Hematopoietic multipotent progenitor cell treated with erythropoietin and hydrocortisone succinate and interleukin-3 and kit ligand, for 8 days (in vitro differentiated cells): ENCODE data around the gene SERPINB2.

Experiments
- DNase-seq: peaks from one replicate; pipeline ENCODE4 v3.0.0-alpha.2; 2015

SERPINB2 gene, protein sequence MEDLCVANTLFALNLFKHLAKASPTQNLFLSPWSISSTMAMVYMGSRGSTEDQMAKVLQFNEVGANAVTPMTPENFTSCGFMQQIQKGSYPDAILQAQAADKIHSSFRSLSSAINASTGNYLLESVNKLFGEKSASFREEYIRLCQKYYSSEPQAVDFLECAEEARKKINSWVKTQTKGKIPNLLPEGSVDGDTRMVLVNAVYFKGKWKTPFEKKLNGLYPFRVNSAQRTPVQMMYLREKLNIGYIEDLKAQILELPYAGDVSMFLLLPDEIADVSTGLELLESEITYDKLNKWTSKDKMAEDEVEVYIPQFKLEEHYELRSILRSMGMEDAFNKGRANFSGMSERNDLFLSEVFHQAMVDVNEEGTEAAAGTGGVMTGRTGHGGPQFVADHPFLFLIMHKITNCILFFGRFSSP

DNA sequence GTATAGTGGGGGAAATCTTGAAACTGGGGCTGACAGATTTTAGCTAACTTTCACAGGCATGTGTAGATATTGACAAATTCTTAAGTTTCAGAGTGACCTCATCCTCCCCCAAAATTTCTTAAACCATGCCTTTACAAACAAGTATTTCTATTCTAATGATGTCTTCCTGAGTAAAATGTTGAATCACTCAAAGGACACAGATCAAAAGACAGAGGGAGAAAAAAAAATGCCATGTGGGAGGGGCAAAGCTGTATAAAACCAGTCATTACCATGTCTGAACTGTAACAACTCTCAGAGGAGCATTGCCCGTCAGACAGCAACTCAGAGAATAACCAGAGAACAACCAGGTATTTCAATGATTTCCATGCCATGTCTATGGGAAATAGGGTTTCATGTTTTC lies at the start of gene SERPINB2:
SERPINB2 (plus strand) TSS at position 282 of the 400 bp plus-strand sequence. CDS start 3,740 bp downstream, outside the sequence.
- DNase-seq = no peak

DNA sequence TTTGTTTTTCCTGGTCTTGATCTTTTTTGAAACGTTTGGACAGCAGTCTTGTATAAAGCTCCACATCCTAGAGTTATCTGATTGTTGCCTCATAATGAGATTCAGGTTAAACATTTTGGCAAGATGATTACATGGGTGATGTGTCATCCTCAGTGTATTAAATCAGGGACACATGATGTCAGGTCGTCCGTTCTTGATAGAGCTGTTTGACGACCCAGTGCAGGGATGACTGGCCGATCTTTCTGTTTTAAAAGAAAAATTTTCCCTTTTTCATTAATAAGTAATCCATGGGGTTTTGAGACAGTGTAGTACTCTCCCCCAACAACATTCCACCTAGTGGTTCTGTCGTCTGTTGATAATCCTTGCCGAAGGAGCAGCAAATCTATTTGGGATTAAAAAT lies 44.5 kb upstream of the SERPINB2 start:
- no peak for DNase-seq

DNA sequence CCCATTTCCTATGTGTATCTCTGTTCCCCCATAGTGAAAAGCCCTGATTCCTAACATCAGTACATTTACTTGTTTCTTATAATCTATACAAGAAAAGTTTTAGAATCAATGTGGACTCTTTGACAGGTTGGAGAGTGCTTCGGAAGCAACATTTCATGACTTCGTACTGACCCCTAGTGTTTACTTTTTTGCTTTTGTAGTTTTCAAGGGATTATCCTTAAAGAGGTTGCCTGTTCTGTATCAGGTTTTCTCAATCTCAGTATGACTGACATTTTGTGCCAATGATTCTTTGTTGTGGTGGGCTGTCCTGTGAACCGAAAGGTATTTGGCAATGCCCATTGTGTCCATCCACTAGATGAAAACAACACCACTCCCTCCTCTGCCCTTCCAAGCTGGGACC lies 43.3 kb upstream of the SERPINB2 start:
- DNase-seq = peak; percentile 31

DNA sequence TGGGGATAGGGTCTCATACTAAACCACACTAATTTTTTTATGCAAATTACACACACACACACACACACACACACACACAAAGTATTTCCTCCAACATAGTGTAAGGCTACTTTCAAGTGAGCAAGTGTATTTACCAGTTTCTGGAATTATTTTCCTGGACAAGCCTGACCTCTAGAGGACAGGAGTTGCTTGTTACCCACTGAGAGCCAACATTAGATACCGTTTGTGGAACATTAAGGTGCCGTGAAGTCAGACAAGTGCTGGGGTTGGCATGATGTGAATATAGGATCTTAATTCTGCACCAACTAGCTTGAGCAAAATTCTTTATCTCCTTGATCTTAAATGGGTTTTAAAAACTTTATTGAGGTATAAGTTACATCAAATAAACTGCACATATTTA lies 39.3 kb upstream of the SERPINB2 start:
- DNase-seq = peak; percentile 70

DNA sequence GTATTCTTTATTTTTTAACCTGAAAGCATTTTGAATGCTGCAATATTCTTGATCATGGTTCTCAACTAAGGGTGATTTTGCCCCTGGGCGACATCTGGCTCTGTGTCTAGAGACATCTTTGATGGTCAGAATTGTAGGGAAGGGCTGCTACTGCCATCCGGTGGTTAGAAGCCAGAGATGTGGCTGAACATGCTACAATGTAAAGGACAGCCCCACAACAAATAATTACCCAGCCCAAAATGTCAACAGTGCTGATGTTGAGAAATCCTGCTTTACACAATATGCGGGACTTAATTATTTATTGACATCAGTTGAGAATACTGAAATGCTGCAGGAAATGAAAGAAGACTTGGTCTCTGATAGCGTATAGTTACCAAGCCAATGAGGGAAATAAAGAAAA lies 37.5 kb upstream of the SERPINB2 start:
- DNase-seq = peak; percentile 34

DNA sequence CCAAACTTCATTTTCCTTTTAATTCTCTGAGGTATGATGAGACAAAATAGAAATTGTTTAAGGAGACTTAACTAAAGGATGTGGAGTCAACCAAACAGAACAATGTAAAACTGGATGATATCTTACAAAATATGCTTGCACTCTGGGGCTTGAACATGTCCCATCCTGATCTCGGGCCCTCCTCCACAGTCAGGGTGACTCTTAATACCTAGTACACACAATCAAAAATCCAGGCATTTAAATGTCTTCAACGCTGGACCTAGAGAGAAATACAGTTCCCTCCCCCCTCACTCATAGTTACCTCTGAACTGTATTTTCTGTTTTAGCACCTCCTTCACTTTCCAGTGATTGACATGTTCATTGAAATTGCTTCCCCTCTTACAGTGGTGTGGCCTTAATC lies 36.9 kb upstream of the SERPINB2 start:
- DNase-seq = no peak

DNA sequence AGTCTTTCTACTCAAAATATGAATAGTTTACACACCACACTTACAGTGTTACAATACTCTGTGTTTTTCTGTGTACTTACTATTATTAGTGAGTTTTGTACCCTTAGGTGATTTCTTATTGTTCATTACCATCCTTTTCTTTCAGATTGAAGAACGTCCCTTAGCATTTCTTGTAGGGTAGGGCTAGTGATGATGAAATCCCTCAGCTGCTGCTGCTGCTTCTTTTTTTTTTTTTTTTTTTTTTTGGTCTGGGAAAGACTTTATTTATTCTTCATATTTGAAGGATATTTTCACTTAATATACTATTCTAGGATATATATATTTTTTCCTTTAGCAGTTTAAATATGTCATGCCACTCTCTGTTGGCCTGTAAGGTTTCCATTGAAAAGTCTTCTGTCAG lies 29.0 kb upstream of the SERPINB2 start:
- DNase-seq = no peak

DNA sequence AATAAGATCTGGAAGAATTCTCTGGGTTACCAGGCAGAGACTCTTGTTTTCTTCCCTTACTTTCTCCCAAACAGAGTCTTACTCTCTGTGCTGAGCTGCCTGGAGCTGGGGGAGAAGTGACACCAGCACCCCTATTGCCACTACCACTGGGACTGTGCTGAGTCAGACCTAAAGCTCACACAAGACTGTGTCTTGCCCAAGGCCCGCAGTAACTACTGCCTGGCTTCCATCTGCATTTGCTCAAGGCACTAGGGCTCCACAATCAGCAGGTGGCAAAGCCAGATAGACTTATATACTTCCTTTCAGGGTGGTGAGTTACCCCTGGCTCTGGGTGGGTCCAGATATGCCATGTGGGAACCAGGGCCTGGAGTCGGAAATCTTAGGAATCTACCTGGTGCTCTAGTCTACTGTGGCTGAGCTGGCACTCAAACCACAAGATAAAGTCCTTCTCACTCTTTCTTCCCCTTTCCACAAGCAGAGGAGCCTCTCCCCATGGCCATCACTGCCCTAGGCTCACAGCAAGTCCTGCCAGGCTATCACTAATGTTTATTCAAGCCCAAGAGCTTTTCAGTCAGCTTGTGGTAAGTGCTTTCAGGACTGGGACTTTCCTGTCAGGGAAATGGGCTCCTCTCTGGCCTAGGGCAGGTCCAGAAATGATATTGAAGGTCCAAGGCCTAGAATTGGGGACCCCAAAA lies 27.6 kb upstream of the SERPINB2 start:
- no peak for DNase-seq

DNA sequence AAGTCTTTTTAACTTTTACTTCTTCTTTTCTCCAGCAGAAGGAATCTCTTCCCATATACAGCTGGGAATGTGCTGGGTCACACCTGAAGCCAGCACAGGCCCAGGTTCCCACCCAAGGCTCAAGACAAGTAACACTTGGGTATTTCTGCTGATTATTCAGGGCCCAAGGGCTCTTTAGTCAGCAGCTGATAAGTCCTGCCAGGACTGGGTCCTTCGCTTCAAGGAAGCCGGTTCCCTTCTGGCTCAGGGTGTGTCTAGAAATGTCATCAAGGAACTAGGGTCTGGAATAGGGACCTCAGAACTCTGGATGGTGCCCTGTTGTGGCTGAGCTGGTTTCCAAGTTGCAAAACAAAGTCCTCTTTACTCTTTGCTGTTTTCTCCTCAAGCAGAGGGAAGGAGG lies 27.0 kb upstream of the SERPINB2 start:
- no peak for DNase-seq

DNA sequence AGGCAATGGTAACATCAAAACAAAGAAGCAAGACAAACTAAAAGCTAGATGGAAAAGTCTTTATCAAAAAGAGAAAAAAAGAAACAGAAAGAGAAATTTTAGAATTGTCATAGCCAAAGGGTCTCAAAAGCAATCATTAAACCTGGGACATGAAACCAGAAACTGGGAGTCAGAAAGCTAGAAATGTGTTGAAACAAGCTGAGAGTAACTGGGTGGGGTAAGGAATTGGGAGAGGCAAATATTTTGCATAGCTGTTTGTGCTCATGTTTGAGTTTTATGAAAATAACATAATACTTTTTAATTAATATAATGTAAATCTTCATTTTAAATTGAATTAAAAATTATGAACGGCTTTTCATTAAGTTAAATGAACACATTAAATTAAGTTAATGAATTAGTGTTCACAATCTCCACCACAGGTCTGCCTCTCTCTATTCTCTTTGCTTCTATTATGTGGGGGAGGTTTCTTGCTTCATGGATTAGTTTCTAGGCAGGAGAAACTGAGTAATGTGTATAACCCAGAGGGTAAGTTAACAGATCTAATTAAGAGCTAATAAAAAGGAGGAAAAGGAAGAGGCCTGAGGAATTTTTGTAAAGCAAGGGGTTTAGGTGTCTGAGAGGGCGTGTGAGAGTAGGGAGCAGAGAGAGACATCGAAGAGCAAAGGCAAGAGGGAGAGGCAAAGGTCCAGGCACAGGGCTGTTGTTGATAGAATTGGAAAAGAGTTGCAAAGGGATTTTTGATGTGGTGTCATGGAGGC lies 20.0 kb upstream of the SERPINB2 start:
- DNase-seq = no peak

DNA sequence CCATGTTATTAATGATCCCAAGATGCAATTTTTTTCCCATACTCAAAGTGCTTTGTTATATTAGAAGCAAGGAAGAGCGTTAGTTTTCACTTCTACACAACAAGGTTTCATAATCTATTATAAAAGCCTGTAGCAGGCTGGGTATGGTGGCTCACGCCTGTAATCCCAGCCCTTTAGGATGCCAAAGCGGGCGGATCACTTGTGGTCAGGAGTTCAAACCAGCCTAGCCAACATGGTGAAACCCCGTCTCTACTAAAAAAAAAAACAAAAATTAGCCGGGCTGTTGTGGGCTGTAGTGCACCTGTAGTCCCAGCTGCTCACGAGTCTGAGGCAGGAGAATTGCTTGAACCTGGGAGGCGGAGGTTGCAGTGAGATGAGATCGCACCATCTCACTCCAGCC lies 19.0 kb upstream of the SERPINB2 start:
- DNase-seq = no peak

DNA sequence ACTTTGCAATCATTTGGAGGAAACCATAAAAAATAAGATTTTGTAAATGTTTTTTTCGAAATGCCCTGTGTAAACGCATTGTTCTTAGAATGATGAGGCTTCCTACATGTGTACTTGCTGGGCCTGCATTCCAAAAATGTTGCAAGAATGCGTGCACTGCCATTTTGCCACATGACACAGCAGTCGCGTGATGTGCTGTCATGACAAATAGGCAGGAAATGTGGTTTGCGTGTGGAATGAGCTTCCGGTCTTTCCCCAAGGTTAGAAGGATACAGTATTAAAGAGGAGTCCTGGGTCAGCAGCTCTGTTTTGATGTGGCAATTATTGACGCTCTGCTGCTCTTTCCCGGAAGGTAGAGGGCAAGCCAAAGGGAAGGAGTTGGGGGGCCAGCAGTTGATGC lies 18.1 kb upstream of the SERPINB2 start:
- no peak for DNase-seq

DNA sequence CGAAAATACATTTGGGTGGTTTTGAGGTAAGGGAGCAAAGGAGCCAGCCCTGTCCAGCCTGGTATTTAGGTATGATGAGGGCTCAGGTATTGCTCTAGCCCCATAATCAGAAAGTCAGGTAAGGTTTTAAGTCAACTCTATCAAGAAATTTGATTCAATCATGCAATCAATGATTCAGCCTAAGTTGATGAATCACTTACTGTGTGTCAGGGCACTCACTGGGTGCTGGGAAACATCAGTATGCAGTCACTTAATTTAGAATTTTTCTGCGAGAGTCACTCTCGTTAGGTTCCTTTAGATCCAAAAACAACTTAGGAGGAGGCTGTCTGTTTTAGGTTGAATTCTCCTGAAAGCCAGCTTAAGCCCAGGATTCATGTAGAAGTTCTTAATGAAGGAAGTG lies 17.7 kb upstream of the SERPINB2 start:
- no peak for DNase-seq

DNA sequence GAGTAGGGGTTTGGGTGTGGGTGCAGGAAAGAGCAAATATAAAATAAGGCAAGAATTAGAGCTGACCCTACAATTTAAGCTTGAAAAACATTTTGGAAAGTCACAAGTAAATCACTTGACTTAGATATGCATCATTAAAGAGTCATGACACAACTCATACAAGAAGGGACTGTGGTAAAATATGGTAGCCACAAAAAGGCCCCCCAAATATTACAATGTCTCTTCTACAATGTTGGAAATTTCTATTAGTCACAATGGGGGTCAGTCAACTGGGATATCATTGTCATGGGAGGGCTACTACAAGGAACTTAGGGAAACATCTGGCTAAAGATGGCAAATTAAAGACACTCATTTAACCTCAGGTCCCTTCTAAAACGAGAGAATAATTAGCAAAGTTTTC lies 15.7 kb upstream of the SERPINB2 start:
- no peak for DNase-seq

DNA sequence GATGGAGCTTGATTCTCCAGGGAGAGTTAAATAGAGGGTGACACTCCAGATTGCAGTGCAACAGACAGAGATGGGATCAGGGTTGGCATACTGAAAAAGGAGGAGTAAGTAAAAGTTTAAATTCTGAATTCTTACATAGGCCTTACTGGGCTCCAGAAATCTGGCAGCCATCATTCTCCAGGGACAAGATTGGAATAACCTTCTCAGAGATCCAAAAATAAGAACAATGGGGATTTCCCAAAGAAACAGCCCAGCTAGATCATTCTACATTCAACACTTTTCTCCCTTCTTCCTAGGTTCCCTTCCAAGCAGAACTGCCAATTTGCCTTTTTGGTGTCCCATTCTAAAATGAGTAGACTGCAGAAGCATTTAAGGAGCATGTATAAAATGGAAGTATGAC lies 14.9 kb upstream of the SERPINB2 start:
- DNase-seq = no peak

DNA sequence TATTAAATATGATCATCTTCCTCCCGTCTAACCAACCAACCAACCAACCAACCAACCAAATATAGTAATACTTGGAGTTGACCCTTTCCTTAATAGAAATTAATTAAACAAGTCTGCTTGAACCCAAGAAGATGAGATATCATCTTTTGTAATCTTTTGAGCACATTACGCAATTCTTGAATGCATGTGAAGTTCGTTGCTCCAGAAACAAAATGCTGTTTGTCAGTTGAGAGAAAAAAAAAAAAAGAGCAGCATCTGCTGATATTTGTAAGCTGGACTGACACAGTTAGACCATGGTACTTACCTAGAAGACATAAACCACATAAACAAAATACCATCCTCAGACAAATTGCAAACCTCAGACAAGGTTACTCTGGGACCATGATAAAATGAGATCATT lies 9.2 kb upstream of the SERPINB2 start:
- DNase-seq = no peak

DNA sequence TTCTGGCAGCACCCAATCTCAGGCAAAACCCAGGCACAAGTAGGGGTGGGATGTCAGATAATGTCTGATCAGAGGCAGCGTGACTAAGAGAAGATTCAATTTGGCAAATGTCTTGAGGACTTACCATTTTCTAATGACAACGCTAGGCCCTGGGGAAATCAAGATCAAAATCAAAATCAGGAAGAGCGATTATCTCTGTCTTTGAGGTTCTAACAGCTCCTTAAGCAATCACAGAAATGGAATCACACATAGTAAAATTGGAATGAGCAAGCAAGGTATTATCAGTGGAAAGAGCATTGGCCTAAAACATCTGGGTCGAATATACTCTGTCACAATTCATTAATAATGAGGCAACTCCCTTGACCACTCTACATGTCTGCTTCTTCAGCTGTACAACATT lies 8.6 kb upstream of the SERPINB2 start:
- DNase-seq = no peak

DNA sequence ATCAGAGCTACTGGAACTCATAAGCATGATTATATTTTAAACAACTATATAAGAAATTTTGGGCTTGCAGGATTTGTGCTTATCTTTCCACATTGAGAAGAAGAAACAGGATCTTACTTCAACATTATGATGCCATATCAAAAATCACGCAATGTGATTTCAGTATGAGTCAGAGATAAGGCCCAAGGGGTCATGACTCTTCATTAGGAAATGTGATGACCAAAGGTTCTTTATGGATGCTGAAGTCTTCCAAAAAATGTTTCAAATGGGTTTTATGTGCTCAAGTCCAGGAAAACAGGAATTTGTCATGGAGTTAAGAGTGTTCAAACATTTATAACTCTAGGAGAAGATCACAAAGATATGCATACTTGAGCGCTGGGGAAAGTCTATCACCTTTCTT lies 7.8 kb upstream of the SERPINB2 start:
- DNase-seq = no peak

DNA sequence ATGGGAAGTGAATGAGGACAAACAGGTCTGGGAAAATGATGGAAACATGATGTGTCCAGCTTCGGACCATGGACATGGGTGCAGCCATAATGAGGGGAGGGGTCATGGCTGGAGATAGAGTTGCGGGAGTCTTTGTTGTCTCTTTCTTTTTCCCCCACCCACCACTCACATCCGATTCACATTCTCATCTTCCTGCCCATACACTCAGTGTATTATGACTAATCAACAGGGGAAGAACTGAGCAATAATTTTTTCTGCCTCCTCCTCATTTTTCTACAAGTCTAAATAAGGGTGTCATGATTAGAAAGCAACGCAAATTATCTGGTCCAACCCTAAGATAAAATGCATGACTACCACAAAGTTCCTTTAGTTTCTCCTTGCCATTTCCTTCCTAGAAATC lies 5.7 kb upstream of the SERPINB2 start:
- no peak for DNase-seq

DNA sequence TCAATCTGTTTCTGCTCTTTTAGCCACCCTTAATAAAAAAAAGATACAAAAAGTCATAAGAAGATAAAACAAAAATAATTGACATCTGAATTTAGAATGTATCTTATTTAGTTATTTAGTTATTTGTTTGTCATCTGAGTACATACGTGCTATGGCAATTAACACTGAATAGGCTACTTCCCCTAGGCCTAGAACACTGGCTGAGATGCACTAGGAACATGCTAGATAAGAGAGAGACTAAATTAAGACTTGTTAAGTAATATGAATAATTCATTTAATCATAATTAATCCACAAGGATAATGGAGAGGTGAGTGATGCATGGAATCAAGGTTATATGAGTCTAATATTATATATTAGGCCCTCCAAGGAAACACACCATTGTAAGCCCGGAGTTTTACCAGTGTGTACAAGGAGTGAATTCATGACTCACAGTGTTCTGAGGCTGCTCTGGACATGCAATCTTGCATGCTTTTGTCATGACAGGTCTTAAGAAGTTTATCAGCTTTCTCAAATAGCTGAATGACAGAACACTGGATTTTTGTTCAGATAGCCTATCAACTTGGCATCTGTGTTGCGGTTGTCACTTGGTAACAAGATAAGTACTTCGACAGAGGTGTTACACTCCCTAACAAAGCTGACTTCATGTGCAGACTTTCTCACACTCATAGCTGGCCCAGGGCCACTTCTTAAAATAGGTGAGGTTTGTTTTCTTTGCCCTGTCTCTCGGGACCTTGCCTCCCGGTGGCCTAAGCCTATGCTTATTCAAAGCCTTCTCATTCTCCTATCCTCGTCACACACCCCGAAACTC lies 5.0 kb upstream of the SERPINB2 start:
- DNase-seq = peak; percentile 11

DNA sequence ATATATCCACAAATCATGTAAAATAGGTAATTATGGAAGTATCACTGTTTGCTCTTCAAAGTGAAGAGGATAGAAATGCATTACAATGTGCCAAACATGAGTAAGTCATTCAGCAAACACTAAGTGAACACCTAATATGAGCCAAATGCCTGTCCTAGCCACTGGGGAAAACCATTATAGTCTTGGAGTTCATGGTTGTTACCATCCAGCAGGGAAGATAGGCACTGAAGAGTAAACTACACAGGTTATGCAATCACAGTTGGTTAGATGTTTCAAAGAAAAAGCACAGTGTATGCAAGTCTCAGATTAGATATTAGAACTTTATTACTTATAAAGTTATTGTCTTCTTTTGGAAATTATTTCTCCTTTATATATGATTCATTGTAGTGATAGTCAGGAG lies 3.9 kb upstream of the SERPINB2 start:
- no peak for DNase-seq

DNA sequence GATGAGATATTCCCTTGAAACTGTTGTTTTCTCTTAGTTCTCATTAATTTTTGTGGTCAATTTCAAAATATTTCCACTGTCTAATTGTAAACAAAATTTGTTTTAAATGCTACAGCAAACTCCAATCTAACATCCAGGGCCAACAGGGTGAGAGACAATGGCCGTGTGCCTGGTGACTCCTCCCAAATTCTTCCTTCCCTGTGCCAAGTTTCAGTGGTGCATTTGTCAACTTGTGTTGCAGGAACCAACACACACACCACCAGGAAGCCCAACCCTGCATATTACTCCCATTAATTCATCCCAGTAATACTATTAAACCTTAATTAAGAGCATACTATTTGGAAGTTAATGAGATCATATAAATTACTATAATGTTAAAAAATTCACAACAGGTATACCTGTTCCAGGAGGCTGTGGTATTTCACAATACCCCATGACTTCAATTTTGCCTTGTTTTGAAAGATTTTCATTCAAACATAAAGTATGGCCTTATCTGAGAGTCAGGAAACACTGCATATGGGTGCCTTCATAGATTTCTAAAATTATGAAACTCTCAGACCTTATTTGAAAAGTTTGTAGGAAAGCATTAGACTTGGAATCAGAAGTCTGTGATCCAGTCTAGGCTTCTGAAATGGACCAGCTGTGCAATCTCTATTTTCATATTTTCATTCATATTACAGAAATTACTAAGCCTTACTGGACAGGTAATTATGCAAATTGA lies 1.1 kb downstream of the SERPINB2 start:
- DNase-seq = no peak
